ENCODE results near the gene HNRNPF. TPM values are rescaled to one million over a fixed set of nuclear protein-coding genes. Genes with fewer than 3 reads are reported as not detected.

Gene HNRNPF
- total RNA-seq, 1 experiment from 2014 or later: 358 TPM

DNA sequence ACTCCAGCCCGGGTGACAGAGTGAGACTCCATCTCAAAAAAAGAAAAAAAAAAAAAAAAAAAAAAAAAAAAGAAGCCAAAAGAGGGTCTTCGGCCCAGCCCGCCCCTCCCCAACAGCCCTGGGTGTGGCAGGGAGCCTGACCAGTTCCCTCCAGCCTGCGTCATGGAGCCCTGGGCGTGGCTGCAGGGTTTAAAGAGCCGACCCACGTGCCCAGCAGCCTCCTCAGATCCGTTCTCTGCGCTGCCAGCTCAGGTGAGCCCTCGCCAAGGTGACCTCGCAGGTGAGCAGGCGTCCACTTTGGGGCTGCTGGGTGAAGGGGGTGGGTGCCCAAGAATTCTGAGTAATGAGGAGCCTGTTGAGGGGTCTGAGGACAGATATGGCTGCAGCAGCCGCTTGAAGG, 37.6 kb downstream of the HNRNPF start, which contains the start of gene FXYD4 (continued):
- no peak for TF ChIP-seq IRF2 (CRISPR knock-in tag; IDR thresholded peaks at IDR 0.05; ENCODE audit: borderline replicate concordance, low read depth)
- TF ChIP-seq NR2C2 (CRISPR knock-in tag; IDR thresholded peaks at IDR 0.05): no peak
- TF ChIP-seq, protein P1, sequence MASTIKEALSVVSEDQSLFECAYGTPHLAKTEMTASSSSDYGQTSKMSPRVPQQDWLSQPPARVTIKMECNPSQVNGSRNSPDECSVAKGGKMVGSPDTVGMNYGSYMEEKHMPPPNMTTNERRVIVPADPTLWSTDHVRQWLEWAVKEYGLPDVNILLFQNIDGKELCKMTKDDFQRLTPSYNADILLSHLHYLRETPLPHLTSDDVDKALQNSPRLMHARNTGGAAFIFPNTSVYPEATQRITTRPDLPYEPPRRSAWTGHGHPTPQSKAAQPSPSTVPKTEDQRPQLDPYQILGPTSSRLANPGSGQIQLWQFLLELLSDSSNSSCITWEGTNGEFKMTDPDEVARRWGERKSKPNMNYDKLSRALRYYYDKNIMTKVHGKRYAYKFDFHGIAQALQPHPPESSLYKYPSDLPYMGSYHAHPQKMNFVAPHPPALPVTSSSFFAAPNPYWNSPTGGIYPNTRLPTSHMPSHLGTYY (CRISPR knock-in tag; IDR thresholded peaks at IDR 0.05): no peak
- TF ChIP-seq NFATC4 (CRISPR knock-in tag; IDR thresholded peaks at IDR 0.05): no peak
- no peak for TF ChIP-seq ETV6 (CRISPR knock-in tag; IDR thresholded peaks at IDR 0.05)
- TF ChIP-seq, protein P2, sequence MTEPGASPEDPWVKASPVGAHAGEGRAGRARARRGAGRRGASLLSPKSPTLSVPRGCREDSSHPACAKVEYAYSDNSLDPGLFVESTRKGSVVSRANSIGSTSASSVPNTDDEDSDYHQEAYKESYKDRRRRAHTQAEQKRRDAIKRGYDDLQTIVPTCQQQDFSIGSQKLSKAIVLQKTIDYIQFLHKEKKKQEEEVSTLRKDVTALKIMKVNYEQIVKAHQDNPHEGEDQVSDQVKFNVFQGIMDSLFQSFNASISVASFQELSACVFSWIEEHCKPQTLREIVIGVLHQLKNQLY (CRISPR knock-in tag; IDR thresholded peaks at IDR 0.05): no peak
- TF ChIP-seq, protein P3, sequence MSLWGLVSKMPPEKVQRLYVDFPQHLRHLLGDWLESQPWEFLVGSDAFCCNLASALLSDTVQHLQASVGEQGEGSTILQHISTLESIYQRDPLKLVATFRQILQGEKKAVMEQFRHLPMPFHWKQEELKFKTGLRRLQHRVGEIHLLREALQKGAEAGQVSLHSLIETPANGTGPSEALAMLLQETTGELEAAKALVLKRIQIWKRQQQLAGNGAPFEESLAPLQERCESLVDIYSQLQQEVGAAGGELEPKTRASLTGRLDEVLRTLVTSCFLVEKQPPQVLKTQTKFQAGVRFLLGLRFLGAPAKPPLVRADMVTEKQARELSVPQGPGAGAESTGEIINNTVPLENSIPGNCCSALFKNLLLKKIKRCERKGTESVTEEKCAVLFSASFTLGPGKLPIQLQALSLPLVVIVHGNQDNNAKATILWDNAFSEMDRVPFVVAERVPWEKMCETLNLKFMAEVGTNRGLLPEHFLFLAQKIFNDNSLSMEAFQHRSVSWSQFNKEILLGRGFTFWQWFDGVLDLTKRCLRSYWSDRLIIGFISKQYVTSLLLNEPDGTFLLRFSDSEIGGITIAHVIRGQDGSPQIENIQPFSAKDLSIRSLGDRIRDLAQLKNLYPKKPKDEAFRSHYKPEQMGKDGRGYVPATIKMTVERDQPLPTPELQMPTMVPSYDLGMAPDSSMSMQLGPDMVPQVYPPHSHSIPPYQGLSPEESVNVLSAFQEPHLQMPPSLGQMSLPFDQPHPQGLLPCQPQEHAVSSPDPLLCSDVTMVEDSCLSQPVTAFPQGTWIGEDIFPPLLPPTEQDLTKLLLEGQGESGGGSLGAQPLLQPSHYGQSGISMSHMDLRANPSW (CRISPR knock-in tag; conservative IDR thresholded peaks at IDR 0.05; ENCODE audit: low read depth): no peak
- TF ChIP-seq SMAD4 (CRISPR knock-in tag; IDR thresholded peaks at IDR 0.05): no peak
- TF ChIP-seq TP53 (CRISPR knock-in tag; IDR thresholded peaks at IDR 0.05): no peak

DNA sequence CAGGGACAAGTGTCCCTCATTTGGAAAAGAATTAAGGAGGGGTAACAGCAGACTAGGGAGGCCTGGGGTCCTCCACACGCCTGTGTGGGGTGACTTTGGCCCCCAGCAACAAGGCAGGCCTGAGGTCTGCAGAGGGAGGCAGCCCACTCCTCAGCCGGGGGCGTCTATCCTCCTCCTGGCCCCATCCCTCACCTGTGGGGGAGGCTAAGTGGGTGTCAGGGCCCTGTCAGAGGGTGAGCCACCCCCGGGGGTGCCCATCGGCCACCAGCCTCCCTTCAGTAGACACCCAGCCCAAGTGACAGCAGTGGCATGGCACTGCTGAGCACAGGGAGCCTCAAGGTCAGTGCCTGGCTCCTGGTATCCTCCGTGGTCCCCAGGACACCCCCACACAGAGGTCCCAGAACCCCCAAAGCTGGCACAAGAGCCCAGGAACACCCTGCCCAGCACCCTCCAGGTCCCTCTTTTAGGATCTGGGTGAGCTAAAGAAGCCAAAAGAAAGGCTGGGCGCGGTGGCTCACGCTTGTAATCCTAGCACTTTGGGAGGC, 38.2 kb downstream of the HNRNPF start:
- H3K4me3 Mint-ChIP-seq: no peak overlapping the region
- no peaks in the 10 kb centered on the region for H3K36me3 Mint-ChIP-seq
- TF ChIP-seq, protein P4, sequence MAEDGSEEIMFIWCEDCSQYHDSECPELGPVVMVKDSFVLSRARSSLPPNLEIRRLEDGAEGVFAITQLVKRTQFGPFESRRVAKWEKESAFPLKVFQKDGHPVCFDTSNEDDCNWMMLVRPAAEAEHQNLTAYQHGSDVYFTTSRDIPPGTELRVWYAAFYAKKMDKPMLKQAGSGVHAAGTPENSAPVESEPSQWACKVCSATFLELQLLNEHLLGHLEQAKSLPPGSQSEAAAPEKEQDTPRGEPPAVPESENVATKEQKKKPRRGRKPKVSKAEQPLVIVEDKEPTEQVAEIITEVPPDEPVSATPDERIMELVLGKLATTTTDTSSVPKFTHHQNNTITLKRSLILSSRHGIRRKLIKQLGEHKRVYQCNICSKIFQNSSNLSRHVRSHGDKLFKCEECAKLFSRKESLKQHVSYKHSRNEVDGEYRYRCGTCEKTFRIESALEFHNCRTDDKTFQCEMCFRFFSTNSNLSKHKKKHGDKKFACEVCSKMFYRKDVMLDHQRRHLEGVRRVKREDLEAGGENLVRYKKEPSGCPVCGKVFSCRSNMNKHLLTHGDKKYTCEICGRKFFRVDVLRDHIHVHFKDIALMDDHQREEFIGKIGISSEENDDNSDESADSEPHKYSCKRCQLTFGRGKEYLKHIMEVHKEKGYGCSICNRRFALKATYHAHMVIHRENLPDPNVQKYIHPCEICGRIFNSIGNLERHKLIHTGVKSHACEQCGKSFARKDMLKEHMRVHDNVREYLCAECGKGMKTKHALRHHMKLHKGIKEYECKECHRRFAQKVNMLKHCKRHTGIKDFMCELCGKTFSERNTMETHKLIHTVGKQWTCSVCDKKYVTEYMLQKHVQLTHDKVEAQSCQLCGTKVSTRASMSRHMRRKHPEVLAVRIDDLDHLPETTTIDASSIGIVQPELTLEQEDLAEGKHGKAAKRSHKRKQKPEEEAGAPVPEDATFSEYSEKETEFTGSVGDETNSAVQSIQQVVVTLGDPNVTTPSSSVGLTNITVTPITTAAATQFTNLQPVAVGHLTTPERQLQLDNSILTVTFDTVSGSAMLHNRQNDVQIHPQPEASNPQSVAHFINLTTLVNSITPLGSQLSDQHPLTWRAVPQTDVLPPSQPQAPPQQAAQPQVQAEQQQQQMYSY (CRISPR knock-in tag; IDR thresholded peaks at IDR 0.05): no peak
- TF ChIP-seq NFE2L1 (CRISPR knock-in tag; IDR thresholded peaks at IDR 0.05) (no peak), ETV6 (CRISPR knock-in tag; IDR thresholded peaks at IDR 0.05) (no peak), ZNF138 (CRISPR knock-in tag; conservative IDR thresholded peaks at IDR 0.05) (no peak), PRRX2 (CRISPR knock-in tag; IDR thresholded peaks at IDR 0.05) (no peak)
- ATAC-seq (no peak), DNase-seq (ENCODE audit: low spot score) (no peak)
- no peaks in the 10 kb centered on the region for H3K9me3 Mint-ChIP-seq
- H3K4me1 Mint-ChIP-seq: peaks cover 18% of the 10 kb centered on the region
- H3K27me3 Mint-ChIP-seq (ENCODE audit: low read depth): no peaks in the 10 kb centered on the region
- POLR2A ChIA-PET: no interaction called here
- H3K27ac Mint-ChIP-seq: no peak overlapping the region
- CTCF ChIA-PET: interaction anchor here (1.1 kb wide), 1 partner anchor 18 kb away, joined by 4 read pairs; no protein-coding TSS in a partner anchor

DNA sequence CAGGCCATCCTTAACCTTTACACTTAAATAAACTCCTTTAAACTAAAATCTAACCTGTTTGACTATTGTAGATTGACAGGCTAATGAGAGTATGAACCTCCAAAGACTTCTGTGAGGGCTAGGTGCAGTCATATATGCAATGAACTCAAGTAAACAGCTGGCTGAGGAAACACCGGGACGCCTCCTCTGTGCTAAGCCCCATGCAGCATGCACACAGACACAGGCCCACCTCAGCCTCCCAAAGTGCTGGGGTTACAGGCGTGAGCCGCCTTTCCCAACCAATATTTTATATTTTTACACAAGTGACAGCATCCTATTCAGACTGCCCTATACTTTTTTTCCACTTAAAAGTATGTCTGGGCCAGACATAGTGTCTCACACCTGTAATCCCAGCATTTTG, 39.1 kb downstream of the HNRNPF start:
- ChIA-PET POLR2A (no interaction called here), CTCF (interaction anchor here (1.1 kb wide), 1 partner anchor 17 kb away, joined by 4 read pairs; no protein-coding TSS in a partner anchor)
- Mint-ChIP-seq H3K36me3 (no peaks in the 10 kb centered on the region), H3K27ac (no peak overlapping the region), H3K27me3 (ENCODE audit: low read depth) (peaks cover 4% of the 10 kb centered on the region; the same call in 1 of the 2 replicates), H3K4me3 (no peak overlapping the region), H3K4me1 (peaks cover 13% of the 10 kb centered on the region), H3K9me3 (no peaks in the 10 kb centered on the region)
- DNase-seq (ENCODE audit: low spot score): no peak
- no peak for ATAC-seq
- TF ChIP-seq SMAD4 (CRISPR knock-in tag; IDR thresholded peaks at IDR 0.05): no peak
- TF ChIP-seq, protein P5, sequence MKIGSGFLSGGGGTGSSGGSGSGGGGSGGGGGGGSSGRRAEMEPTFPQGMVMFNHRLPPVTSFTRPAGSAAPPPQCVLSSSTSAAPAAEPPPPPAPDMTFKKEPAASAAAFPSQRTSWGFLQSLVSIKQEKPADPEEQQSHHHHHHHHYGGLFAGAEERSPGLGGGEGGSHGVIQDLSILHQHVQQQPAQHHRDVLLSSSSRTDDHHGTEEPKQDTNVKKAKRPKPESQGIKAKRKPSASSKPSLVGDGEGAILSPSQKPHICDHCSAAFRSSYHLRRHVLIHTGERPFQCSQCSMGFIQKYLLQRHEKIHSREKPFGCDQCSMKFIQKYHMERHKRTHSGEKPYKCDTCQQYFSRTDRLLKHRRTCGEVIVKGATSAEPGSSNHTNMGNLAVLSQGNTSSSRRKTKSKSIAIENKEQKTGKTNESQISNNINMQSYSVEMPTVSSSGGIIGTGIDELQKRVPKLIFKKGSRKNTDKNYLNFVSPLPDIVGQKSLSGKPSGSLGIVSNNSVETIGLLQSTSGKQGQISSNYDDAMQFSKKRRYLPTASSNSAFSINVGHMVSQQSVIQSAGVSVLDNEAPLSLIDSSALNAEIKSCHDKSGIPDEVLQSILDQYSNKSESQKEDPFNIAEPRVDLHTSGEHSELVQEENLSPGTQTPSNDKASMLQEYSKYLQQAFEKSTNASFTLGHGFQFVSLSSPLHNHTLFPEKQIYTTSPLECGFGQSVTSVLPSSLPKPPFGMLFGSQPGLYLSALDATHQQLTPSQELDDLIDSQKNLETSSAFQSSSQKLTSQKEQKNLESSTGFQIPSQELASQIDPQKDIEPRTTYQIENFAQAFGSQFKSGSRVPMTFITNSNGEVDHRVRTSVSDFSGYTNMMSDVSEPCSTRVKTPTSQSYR (CRISPR knock-in tag; IDR thresholded peaks at IDR 0.05): no peak
- TF ChIP-seq ZBTB21 (CRISPR knock-in tag; IDR thresholded peaks at IDR 0.05; ENCODE audit: borderline replicate concordance): no peak
- no peak for TF ChIP-seq FOXK1 (CRISPR knock-in tag; IDR thresholded peaks at IDR 0.05)
- no peak for TF ChIP-seq ZNF219 (CRISPR knock-in tag; IDR thresholded peaks at IDR 0.05; ENCODE audit: borderline replicate concordance)
- TF ChIP-seq ZNF138 (CRISPR knock-in tag; conservative IDR thresholded peaks at IDR 0.05): no peak
- TF ChIP-seq, protein P2 (CRISPR knock-in tag; IDR thresholded peaks at IDR 0.05): no peak
- TF ChIP-seq FOXJ3 (CRISPR knock-in tag; IDR thresholded peaks at IDR 0.05; ENCODE audit: borderline replicate concordance): no peak
- TF ChIP-seq MYBL2 (CRISPR knock-in tag; IDR thresholded peaks at IDR 0.05): no peak
- TF ChIP-seq SOX15 (CRISPR knock-in tag; IDR thresholded peaks at IDR 0.05): no peak
- no peak for TF ChIP-seq JAZF1 (CRISPR knock-in tag; IDR thresholded peaks at IDR 0.05)
- TF ChIP-seq HMGA2 (CRISPR knock-in tag; IDR thresholded peaks at IDR 0.05): no peak
